HepG2 (cell line): Measurements from ENCODE around the gene MARCHF5. TPM values are rescaled to one million over a fixed set of nuclear protein-coding genes. Genes with fewer than 3 reads are reported as not detected.

Experiments
- ELF1 ChIP-seq: sonication (generic); formaldehyde crosslinking; IDR thresholded peaks from 2 replicates; pipeline ENCODE4 v1.4.0; 2020; ENCODE audit warnings: missing genetic modification reagents
- JDP2 ChIP-seq: sonication (generic); formaldehyde crosslinking; IDR thresholded peaks from 2 replicates; pipeline ENCODE4 v1.8.1; 2022; ENCODE audit warnings: missing genetic modification reagents, borderline replicate concordance
- MATR3 ChIP-seq: sonication (generic); formaldehyde crosslinking; IDR thresholded peaks from 2 replicates; pipeline ENCODE4 v1.4.0; 2020; ENCODE audit warnings: missing genetic modification reagents
- MYC ChIP-seq: sonication (generic); formaldehyde crosslinking; IDR thresholded peaks from 2 replicates; pipeline ENCODE4 v1.9.0; 2021; ENCODE audit warnings: missing genetic modification reagents, borderline replicate concordance
- PLRG1 ChIP-seq: fragments of 450-650 bp; conservative IDR thresholded peaks from 2 replicates; pipeline ENCODE4 v1.6.1; 2016
- SIN3A ChIP-seq: IDR thresholded peaks from 2 replicates; pipeline ENCODE4 v1.6.1; 2011; ENCODE audit warnings: low read depth, mild to moderate bottlenecking, control low read depth, low read length, borderline replicate concordance
- SNRNP70 ChIP-seq: fragments of 200-400 bp; formaldehyde crosslinking; IDR thresholded peaks from 2 replicates; pipeline ENCODE4 v1.6.1; 2017; ENCODE audit warnings: mild to moderate bottlenecking, low read depth, low read length, moderate library complexity
- ZFP36 ChIP-seq: fragments of 150-350 bp; IDR thresholded peaks from 2 replicates; pipeline ENCODE4 v1.6.1; 2018; ENCODE audit warnings: borderline replicate concordance, low read length, low read depth; ENCODE audit not compliant: partially characterized antibody
- ZNF143 ChIP-seq: sonication (generic); formaldehyde crosslinking; IDR thresholded peaks from 2 replicates; pipeline ENCODE4 v1.4.0; 2020; ENCODE audit warnings: missing genetic modification reagents
- ZNF7 ChIP-seq: IDR thresholded peaks from 2 replicates; pipeline ENCODE4 v1.6.1; 2016; ENCODE audit warnings: missing biosample characterization, missing genetic modification reagents
- ZNF75D ChIP-seq: sonication (generic); formaldehyde crosslinking; IDR thresholded peaks from 2 replicates; pipeline ENCODE4 v1.8.1; 2023; ENCODE audit warnings: missing genetic modification reagents, mild to moderate bottlenecking, borderline replicate concordance
- polyA plus RNA-seq, 8 experiments: library from polyadenylated mRNA; depleted of rRNA in 3 of 8; stranded (reverse) in 7 of 8; unstranded in 1 of 8; fragments of >200 nt; fragmentation: Illumina TruSeq in 4 of 8; extraction: Trizol in 4 of 8; gene quantifications; 2 replicates each; pipeline versions ENCODE4 v1.2.1 to v1.2.3, GENCODE V29; 2011 to 2016; ENCODE audit warnings: low read depth in 4 of 8, missing spikeins in 1 of 8, mixed read lengths in 1 of 8; ENCODE audit not compliant: insufficient read depth in 1 of 8
- total RNA-seq, 5 experiments: library from RNA; depleted of rRNA; stranded (reverse); fragments of >200 nt; fragmentation: Illumina TruSeq; extraction: Trizol; gene quantifications; 2 replicates each; pipeline ENCODE4 v1.2.3, GENCODE V29; 2016; ENCODE audit warnings: low read depth in 1 of 5
- TF ChIP-seq, protein P1 (sequence below): sonication (generic); formaldehyde crosslinking; IDR thresholded peaks from 2 replicates; pipeline ENCODE4 v1.4.0; 2020; ENCODE audit warnings: missing genetic modification reagents, mild to moderate bottlenecking, borderline replicate concordance
- TF ChIP-seq, protein P2 (sequence below): sonication (generic); formaldehyde crosslinking; conservative IDR thresholded peaks from 2 replicates; pipeline ENCODE4 v1.4.0; 2020; ENCODE audit warnings: mild to moderate bottlenecking, missing genetic modification reagents, moderate library complexity
- TF ChIP-seq, protein P3 (sequence below): sonication (generic); formaldehyde crosslinking; IDR thresholded peaks from 2 replicates; pipeline ENCODE4 v1.4.0; 2020; ENCODE audit warnings: missing genetic modification reagents
- TF ChIP-seq, protein P4 (sequence below): sonication (generic); formaldehyde crosslinking; IDR thresholded peaks from 2 replicates; pipeline ENCODE4 v1.5.0; 2020; ENCODE audit warnings: mild to moderate bottlenecking, missing genetic modification reagents, moderate library complexity
- TF ChIP-seq, protein P5 (sequence below): sonication (generic); formaldehyde crosslinking; IDR thresholded peaks from 2 replicates; pipeline ENCODE4 v1.9.0; 2022; ENCODE audit warnings: low read depth, missing genetic modification reagents

MARCHF5 gene
- total and polyA plus RNA-seq, 2 of the 13 experiments (the other 11 are each of a cell fraction or from before 2014, with no cell fraction given): 19.4 to 21.0 TPM

DNA sequence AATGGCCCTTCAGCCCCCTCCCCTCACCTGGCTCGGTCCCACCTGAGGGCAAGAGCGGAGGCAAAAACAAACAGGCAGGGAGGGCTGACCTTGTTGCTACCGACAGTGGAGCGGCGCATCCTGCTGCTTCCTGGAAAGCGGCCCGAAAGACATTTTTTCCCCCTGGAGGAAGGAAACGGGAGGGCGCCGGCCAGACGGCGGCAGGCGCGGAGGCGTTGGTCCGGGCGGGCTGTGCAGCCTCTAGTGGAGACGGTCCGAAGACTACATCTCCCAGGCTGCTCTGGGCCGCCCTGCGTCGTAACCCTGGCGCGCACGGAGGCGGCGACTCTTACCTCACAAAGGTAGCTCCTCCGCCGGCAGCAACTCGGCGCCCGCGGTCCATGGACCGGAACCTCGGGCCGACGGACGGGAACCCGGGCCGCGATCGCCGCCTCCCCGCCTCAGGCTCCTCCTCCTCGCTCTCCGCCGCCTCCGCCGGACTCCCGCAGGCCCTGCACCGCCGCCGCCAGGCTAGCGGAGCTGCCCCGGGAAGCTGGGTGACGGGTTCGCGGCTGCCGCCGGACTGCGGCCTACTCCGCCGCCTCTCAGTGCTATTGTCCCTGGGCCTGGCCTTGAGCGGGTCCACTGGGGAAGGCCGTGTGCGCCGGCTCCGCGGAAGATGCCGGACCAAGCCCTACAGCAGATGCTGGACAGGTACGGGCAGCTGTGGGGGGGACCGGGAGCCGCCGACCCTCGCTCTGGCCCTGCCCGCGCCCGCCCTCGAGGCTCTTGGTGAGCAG, at the start of gene MARCHF5, which contains the start of gene CPEB3 (continued):
- TF ChIP-seq, protein P1, sequence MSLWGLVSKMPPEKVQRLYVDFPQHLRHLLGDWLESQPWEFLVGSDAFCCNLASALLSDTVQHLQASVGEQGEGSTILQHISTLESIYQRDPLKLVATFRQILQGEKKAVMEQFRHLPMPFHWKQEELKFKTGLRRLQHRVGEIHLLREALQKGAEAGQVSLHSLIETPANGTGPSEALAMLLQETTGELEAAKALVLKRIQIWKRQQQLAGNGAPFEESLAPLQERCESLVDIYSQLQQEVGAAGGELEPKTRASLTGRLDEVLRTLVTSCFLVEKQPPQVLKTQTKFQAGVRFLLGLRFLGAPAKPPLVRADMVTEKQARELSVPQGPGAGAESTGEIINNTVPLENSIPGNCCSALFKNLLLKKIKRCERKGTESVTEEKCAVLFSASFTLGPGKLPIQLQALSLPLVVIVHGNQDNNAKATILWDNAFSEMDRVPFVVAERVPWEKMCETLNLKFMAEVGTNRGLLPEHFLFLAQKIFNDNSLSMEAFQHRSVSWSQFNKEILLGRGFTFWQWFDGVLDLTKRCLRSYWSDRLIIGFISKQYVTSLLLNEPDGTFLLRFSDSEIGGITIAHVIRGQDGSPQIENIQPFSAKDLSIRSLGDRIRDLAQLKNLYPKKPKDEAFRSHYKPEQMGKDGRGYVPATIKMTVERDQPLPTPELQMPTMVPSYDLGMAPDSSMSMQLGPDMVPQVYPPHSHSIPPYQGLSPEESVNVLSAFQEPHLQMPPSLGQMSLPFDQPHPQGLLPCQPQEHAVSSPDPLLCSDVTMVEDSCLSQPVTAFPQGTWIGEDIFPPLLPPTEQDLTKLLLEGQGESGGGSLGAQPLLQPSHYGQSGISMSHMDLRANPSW (CRISPR knock-in tag): no peak
- peak; percentile 87 for TF ChIP-seq ELF1 (CRISPR knock-in tag)
- no peak for TF ChIP-seq MATR3 (CRISPR knock-in tag)
- TF ChIP-seq, protein P2, sequence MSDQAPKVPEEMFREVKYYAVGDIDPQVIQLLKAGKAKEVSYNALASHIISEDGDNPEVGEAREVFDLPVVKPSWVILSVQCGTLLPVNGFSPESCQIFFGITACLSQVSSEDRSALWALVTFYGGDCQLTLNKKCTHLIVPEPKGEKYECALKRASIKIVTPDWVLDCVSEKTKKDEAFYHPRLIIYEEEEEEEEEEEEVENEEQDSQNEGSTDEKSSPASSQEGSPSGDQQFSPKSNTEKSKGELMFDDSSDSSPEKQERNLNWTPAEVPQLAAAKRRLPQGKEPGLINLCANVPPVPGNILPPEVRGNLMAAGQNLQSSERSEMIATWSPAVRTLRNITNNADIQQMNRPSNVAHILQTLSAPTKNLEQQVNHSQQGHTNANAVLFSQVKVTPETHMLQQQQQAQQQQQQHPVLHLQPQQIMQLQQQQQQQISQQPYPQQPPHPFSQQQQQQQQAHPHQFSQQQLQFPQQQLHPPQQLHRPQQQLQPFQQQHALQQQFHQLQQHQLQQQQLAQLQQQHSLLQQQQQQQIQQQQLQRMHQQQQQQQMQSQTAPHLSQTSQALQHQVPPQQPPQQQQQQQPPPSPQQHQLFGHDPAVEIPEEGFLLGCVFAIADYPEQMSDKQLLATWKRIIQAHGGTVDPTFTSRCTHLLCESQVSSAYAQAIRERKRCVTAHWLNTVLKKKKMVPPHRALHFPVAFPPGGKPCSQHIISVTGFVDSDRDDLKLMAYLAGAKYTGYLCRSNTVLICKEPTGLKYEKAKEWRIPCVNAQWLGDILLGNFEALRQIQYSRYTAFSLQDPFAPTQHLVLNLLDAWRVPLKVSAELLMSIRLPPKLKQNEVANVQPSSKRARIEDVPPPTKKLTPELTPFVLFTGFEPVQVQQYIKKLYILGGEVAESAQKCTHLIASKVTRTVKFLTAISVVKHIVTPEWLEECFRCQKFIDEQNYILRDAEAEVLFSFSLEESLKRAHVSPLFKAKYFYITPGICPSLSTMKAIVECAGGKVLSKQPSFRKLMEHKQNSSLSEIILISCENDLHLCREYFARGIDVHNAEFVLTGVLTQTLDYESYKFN (CRISPR knock-in tag): peak; percentile 61
- TF ChIP-seq PLRG1: no peak
- TF ChIP-seq JDP2: no peak
- TF ChIP-seq SNRNP70: no peak
- TF ChIP-seq ZFP36: no peak
- peak; percentile 79 for TF ChIP-seq MYC (CRISPR knock-in tag)
- TF ChIP-seq ZNF7 (CRISPR knock-in tag): no peak
- peak; percentile 97 for TF ChIP-seq ZNF143 (CRISPR knock-in tag)
- TF ChIP-seq ZNF75D: peak; percentile 58; the same call in 1 of the 2 replicates
- peak; percentile 3; the same call in 1 of the 2 replicates for TF ChIP-seq SIN3A
- TF ChIP-seq, protein P3, sequence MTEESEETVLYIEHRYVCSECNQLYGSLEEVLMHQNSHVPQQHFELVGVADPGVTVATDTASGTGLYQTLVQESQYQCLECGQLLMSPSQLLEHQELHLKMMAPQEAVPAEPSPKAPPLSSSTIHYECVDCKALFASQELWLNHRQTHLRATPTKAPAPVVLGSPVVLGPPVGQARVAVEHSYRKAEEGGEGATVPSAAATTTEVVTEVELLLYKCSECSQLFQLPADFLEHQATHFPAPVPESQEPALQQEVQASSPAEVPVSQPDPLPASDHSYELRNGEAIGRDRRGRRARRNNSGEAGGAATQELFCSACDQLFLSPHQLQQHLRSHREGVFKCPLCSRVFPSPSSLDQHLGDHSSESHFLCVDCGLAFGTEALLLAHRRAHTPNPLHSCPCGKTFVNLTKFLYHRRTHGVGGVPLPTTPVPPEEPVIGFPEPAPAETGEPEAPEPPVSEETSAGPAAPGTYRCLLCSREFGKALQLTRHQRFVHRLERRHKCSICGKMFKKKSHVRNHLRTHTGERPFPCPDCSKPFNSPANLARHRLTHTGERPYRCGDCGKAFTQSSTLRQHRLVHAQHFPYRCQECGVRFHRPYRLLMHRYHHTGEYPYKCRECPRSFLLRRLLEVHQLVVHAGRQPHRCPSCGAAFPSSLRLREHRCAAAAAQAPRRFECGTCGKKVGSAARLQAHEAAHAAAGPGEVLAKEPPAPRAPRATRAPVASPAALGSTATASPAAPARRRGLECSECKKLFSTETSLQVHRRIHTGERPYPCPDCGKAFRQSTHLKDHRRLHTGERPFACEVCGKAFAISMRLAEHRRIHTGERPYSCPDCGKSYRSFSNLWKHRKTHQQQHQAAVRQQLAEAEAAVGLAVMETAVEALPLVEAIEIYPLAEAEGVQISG (CRISPR knock-in tag): peak; percentile 92
- TF ChIP-seq, protein P4, sequence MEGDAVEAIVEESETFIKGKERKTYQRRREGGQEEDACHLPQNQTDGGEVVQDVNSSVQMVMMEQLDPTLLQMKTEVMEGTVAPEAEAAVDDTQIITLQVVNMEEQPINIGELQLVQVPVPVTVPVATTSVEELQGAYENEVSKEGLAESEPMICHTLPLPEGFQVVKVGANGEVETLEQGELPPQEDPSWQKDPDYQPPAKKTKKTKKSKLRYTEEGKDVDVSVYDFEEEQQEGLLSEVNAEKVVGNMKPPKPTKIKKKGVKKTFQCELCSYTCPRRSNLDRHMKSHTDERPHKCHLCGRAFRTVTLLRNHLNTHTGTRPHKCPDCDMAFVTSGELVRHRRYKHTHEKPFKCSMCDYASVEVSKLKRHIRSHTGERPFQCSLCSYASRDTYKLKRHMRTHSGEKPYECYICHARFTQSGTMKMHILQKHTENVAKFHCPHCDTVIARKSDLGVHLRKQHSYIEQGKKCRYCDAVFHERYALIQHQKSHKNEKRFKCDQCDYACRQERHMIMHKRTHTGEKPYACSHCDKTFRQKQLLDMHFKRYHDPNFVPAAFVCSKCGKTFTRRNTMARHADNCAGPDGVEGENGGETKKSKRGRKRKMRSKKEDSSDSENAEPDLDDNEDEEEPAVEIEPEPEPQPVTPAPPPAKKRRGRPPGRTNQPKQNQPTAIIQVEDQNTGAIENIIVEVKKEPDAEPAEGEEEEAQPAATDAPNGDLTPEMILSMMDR (CRISPR knock-in tag): peak; percentile 72
- TF ChIP-seq, protein P5, sequence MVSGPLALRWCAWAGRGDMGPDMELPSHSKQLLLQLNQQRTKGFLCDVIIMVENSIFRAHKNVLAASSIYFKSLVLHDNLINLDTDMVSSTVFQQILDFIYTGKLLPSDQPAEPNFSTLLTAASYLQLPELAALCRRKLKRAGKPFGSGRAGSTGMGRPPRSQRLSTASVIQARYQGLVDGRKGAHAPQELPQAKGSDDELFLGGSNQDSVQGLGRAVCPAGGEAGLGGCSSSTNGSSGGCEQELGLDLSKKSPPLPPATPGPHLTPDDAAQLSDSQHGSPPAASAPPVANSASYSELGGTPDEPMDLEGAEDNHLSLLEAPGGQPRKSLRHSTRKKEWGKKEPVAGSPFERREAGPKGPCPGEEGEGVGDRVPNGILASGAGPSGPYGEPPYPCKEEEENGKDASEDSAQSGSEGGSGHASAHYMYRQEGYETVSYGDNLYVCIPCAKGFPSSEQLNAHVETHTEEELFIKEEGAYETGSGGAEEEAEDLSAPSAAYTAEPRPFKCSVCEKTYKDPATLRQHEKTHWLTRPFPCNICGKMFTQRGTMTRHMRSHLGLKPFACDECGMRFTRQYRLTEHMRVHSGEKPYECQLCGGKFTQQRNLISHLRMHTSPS (CRISPR knock-in tag): no peak; the same call in 1 of the 2 replicates
